Thoracic aorta (tissue), 2 donors: ENCODE results near the gene SPEN. TPM values are rescaled to one million over a fixed set of nuclear protein-coding genes. Genes with fewer than 3 reads are reported as not detected.
"Not testable (repeated sequence)": the region's sequence is repeated elsewhere in the genome, so short reads cannot be mapped to it uniquely, and the experiment has no call there.

ENCODE experiments used
- ATAC-seq: fragments of 150-250 bp; one replicate; pipeline ENCODE4 v1.8.0; 2017; ENCODE audit warnings: low read depth; ENCODE audit not compliant: insufficient number of reproducible peaks, low FRiP score
- DNase-seq: peaks from one replicate; pipeline ENCODE4 v3.0.0-alpha.2; 2020; ENCODE audit warnings: low spot score
- H3K27ac ChIP-seq, 2 donors: fragments of 200-600 bp; sonication (generic); 1 replicate in 1 of 2; 2 replicates in 1 of 2; pipeline ENCODE4 v1.5.1; 2016; ENCODE audit warnings: mild to moderate bottlenecking in 2 of 2, moderate library complexity in 2 of 2
- H3K27me3 ChIP-seq: fragments of 200-600 bp; sonication (generic); replicated peaks from 2 replicates; pipeline ENCODE4 v1.6.0; 2016; ENCODE audit warnings: mild to moderate bottlenecking; ENCODE audit not compliant: insufficient read depth
- H3K36me3 ChIP-seq: fragments of 200-600 bp; sonication (generic); one replicate; pipeline ENCODE4 v1.5.1; 2016
- H3K4me1 ChIP-seq, 2 donors: fragments of 200-600 bp; sonication (generic); 1 replicate in 1 of 2; 2 replicates in 1 of 2; pipeline versions ENCODE4 v1.5.1 to v1.6.0; 2016; ENCODE audit warnings: low read depth in 2 of 2, mild to moderate bottlenecking in 1 of 2; ENCODE audit not compliant: control insufficient read depth in 1 of 2
- H3K4me3 ChIP-seq: fragments of 200-600 bp; sonication (generic); 2 replicates; pipeline ENCODE4 v1.5.1; 2016; ENCODE audit warnings: mild to moderate bottlenecking
- H3K9me3 ChIP-seq: fragments of 200-600 bp; sonication (generic); 2 replicates; pipeline ENCODE4 v1.5.1; 2016
- total RNA-seq, 2 donors: library from RNA; depleted of rRNA; stranded (reverse); fragments of >200 nt; gene quantifications; one replicate each; pipeline versions ENCODE4 v1.1.0 to v1.2.3, GENCODE V29; 2016
- TF ChIP-seq, protein P1 (sequence below): fragments of 200-600 bp; sonication (generic); IDR thresholded peaks from one replicate; pipeline ENCODE4 v1.5.1; 2019; ENCODE audit warnings: antibody characterized with exemption

Gene SPEN
- total RNA-seq, 2 donors from 2014 or later = 52.3 to 96.9 TPM

DNA sequence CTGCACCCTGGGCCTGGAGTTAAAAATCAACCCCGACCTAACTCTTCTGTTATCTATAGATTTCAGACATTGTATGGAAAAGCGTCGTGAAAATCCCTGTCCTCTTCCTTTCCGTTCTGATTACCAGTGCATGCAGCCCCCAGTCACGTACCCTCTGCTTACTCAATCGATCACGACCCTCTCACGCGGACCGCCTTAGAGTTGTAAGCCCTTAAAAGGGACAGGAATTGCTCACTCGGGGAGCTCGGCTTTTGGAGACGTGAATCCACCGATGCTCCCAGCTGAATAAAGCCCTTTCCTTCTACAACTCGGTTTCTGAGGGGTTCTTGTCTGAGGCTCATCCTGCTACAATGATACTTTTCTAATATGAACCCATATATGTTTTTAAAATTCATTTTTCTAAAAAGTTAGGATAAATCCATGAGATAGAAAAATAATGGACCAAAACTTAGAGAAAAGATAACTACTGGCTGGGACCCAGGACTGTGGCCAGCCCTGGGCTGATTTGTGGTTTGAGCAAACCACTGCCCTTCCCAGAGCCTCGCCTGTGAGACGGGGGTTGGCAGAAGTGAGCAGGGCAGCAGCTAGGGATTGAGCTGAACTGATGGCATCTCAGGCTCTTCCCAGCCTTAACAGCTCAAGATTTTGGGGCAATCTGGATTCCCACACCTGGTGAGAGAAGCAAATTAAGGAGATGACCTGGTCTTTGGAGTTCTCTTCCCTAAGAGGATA, 45.1 kb upstream of the SPEN start:
- H3K27me3 ChIP-seq = no peaks in the 10 kb centered on the region
- DNase-seq (no peak), ATAC-seq (no peak)
- TF ChIP-seq, protein P1, sequence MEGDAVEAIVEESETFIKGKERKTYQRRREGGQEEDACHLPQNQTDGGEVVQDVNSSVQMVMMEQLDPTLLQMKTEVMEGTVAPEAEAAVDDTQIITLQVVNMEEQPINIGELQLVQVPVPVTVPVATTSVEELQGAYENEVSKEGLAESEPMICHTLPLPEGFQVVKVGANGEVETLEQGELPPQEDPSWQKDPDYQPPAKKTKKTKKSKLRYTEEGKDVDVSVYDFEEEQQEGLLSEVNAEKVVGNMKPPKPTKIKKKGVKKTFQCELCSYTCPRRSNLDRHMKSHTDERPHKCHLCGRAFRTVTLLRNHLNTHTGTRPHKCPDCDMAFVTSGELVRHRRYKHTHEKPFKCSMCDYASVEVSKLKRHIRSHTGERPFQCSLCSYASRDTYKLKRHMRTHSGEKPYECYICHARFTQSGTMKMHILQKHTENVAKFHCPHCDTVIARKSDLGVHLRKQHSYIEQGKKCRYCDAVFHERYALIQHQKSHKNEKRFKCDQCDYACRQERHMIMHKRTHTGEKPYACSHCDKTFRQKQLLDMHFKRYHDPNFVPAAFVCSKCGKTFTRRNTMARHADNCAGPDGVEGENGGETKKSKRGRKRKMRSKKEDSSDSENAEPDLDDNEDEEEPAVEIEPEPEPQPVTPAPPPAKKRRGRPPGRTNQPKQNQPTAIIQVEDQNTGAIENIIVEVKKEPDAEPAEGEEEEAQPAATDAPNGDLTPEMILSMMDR = no peak
- no peak overlapping the region for H3K4me3 ChIP-seq
- H3K9me3 ChIP-seq = no peaks in the 10 kb centered on the region
- H3K4me1 ChIP-seq = peaks cover 27 to 47% of the 10 kb centered on the region in 2 donors
- H3K27ac ChIP-seq = peak overlapping the region in 1 of 2 donors; percentile 91
- H3K36me3 ChIP-seq = no peaks in the 10 kb centered on the region

DNA sequence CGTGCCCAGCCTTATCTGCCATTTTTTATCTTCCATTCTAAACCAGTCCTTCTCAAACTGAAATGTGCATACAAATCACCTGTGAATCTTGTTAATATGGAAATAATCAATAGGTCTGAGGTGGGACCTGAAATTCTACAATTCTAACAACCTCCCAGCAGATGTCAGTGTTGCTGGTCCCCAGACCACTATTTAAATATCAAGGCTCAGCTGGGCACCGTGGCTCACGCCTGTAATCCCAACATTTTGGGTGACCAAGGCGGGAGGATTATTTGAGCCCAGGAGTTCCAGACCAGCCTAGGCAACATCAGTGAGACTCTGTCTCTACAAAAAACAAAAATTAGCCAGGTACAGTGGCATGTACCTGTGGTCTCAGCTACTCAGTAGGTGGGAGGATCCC, 44.1 kb upstream of the SPEN start:
- no peaks in the 10 kb centered on the region for H3K36me3 ChIP-seq
- ATAC-seq = no peak
- no peak for DNase-seq
- H3K9me3 ChIP-seq = no peaks in the 10 kb centered on the region
- TF ChIP-seq, protein P1 = peak; percentile 43
- peaks cover 18 to 37% of the 10 kb centered on the region in 2 donors for H3K4me1 ChIP-seq
- H3K27ac ChIP-seq = no peak overlapping the region
- H3K27me3 ChIP-seq = no peaks in the 10 kb centered on the region
- no peak overlapping the region for H3K4me3 ChIP-seq

DNA sequence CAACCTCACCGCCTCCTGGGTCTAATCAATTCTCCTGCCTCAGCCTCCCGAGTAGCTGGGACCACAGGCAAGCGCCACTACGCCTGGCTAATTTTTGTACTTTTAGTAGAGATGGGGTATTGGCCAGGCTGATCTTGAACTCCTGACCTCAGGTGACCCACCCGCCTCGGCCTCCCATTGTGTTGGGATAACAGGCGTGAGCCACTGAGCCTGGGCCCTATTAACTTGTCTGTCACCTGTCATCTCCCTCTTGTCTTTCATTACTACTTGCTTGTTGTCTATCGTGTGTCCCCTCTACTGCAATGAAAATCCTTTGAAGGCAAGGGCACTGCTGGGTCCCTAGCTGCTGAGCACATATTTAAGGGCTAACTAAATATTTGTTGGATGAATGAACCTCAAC, 43.4 kb upstream of the SPEN start:
- no peak overlapping the region for H3K4me3 ChIP-seq
- ATAC-seq (no peak), DNase-seq (no peak)
- H3K36me3 ChIP-seq = no peaks in the 10 kb centered on the region
- no peaks in the 10 kb centered on the region for H3K27me3 ChIP-seq
- H3K9me3 ChIP-seq = no peaks in the 10 kb centered on the region
- H3K4me1 ChIP-seq = peaks cover 15 to 34% of the 10 kb centered on the region in 2 donors
- TF ChIP-seq, protein P1 = no peak
- no peak overlapping the region for H3K27ac ChIP-seq

DNA sequence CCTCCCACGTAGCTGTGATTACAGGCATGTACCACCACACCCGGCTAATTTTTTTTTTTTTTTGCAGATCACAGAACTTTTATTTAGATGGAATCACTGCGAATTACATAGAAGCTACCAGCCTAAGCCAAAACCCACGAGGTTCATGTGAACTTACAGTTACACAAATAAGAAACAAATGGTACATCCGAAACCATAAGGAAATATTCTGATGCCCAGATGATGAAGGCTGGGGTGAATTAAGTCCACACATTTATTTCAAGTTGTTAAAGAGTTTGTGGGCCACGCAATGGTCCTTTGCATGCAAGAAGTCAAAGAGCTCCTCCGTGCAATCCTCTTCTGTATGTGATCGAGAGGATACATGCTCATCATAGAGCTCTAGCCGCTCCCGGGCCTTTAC, 40.4 kb upstream of the SPEN start:
- Histone ChIP-seq H3K4me1 (peaks cover 11 to 33% of the 10 kb centered on the region in 2 donors), H3K27ac (no peak overlapping the region), H3K9me3 (no peaks in the 10 kb centered on the region), H3K36me3 (no peaks in the 10 kb centered on the region), H3K27me3 (no peaks in the 10 kb centered on the region), H3K4me3 (no peak overlapping the region)
- ATAC-seq (no peak), DNase-seq (no peak)
- TF ChIP-seq, protein P1 = no peak

DNA sequence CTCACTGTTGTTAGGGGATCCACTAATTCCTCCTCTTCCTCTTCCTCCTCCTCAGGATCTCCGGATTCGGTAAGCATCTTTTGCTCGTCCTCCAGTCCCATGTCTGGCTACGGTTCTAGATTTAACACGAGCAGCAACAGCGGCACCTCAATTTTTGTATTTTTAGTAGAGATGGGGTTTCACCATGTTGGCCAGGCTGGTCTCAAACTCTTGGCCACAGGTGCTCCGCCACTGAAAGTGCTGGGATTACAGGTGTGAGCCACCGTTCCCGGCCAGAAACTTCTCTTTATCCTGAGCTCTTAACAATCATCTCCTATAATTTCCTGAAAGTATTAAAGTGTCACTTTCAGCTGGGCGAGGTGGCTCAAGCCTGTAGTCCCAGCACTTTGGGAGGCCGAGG, 40.0 kb upstream of the SPEN start, which contains the start of gene UQCRHL:
Gene UQCRHL, minus strand, starts transcription at position 101 of the 400 bp plus-strand sequence. Its CDS starts 0 bp downstream, at position 101.
- H3K4me1 ChIP-seq = peaks cover 11 to 34% of the 10 kb centered on the region in 2 donors
- H3K27ac ChIP-seq, DNase-seq, H3K27me3 ChIP-seq, H3K4me3 ChIP-seq, ATAC-seq, H3K9me3 ChIP-seq, H3K36me3 ChIP-seq: not testable (repeated sequence)
